ENCODE data around the gene HERC6.
"Not testable (repeated sequence)": the region's sequence is repeated elsewhere in the genome, so short reads cannot be mapped to it uniquely, and the experiment has no call there.

The HERC6 gene

GRCh38 chr4:88353324-88353723, 25.3 kb upstream of the HERC6 start:
- DNase-seq (ENCODE audit: insufficient read length, low spot score) (no peak), FAIRE-seq (no peak)
- no peak for TF ChIP-seq TAF1 (IDR thresholded peaks at IDR 0.05; ENCODE audit: low read depth, low read length)
- no peak for TF ChIP-seq POLR2A (IDR thresholded peaks at IDR 0.05; ENCODE audit: low read depth, low read length)
- TF ChIP-seq PAX5 (IDR thresholded peaks at IDR 0.05; ENCODE audit: insufficient read depth, low read length, severe bottlenecking): no peak
- no peak for TF ChIP-seq POLR2AphosphoS5 (IDR thresholded peaks at IDR 0.05; ENCODE audit: low read depth, low read length)
- no peak for TF ChIP-seq SPI1 (IDR thresholded peaks at IDR 0.05; ENCODE audit: low read depth, low read length)
- no peak for TF ChIP-seq POU2F2 (IDR thresholded peaks at IDR 0.05; ENCODE audit: low read depth, low read length)

DNA sequence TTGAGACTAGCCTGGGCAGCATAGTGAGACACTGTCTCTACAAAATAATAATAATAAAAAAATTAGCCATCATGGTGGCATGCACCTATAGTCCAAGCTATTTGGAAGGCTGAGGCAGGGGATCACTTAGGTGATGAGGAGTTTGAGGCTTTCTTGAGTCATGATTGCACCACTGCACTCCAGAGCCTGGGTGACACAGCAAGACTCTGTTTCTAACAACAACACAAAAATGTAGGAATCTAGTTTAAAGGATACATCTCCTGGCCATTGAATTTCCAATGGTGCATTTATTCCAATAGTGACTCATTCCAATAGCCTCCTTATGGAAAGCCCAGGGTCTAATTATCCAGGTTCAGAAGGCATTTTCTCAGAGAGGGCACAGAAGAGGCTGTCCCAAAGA, 21.9 kb upstream of the HERC6 start:
- no peak for DNase-seq (ENCODE audit: insufficient read length, low spot score)

GRCh38 chr4:88357262-88357661, 21.4 kb upstream of the HERC6 start:
- DNase-seq (ENCODE audit: insufficient read length, low spot score): no peak
- TF ChIP-seq POLR2A (IDR thresholded peaks at IDR 0.05; ENCODE audit: low read depth, low read length) (no peak), TAF1 (IDR thresholded peaks at IDR 0.05; ENCODE audit: low read depth, low read length) (no peak), SPI1 (IDR thresholded peaks at IDR 0.05; ENCODE audit: low read depth, low read length) (no peak), PAX5 (IDR thresholded peaks at IDR 0.05; ENCODE audit: insufficient read depth, low read length, severe bottlenecking) (no peak), POU2F2 (IDR thresholded peaks at IDR 0.05; ENCODE audit: low read depth, low read length) (no peak), POLR2AphosphoS5 (IDR thresholded peaks at IDR 0.05; ENCODE audit: low read depth, low read length) (no peak)
- no peak for FAIRE-seq

More for the DNA sequence above, 21.9 kb upstream of the HERC6 start:
- TF ChIP-seq POU2F2 (IDR thresholded peaks at IDR 0.05; ENCODE audit: low read depth, low read length) (no peak), TAF1 (IDR thresholded peaks at IDR 0.05; ENCODE audit: low read depth, low read length) (no peak), SPI1 (IDR thresholded peaks at IDR 0.05; ENCODE audit: low read depth, low read length) (no peak), POLR2A (IDR thresholded peaks at IDR 0.05; ENCODE audit: low read depth, low read length) (no peak), POLR2AphosphoS5 (IDR thresholded peaks at IDR 0.05; ENCODE audit: low read depth, low read length) (no peak), PAX5 (IDR thresholded peaks at IDR 0.05; ENCODE audit: insufficient read depth, low read length, severe bottlenecking) (no peak)
- FAIRE-seq: no peak

GRCh38 chr4:88359558-88359957, 19.1 kb upstream of the HERC6 start:
- DNase-seq (ENCODE audit: insufficient read length, low spot score): no peak
- TF ChIP-seq TAF1 (IDR thresholded peaks at IDR 0.05; ENCODE audit: low read depth, low read length) (no peak), POU2F2 (IDR thresholded peaks at IDR 0.05; ENCODE audit: low read depth, low read length) (no peak), POLR2A (IDR thresholded peaks at IDR 0.05; ENCODE audit: low read depth, low read length) (no peak), POLR2AphosphoS5 (IDR thresholded peaks at IDR 0.05; ENCODE audit: low read depth, low read length) (no peak), PAX5 (IDR thresholded peaks at IDR 0.05; ENCODE audit: insufficient read depth, low read length, severe bottlenecking) (no peak), SPI1 (IDR thresholded peaks at IDR 0.05; ENCODE audit: low read depth, low read length) (no peak)
- no peak for FAIRE-seq

GRCh38 chr4:88360256-88360655, 18.4 kb upstream of the HERC6 start:
- DNase-seq (ENCODE audit: insufficient read length, low spot score): no peak
- FAIRE-seq: no peak
- TF ChIP-seq SPI1 (IDR thresholded peaks at IDR 0.05; ENCODE audit: low read depth, low read length) (no peak), POLR2A (IDR thresholded peaks at IDR 0.05; ENCODE audit: low read depth, low read length) (no peak), POU2F2 (IDR thresholded peaks at IDR 0.05; ENCODE audit: low read depth, low read length) (no peak), POLR2AphosphoS5 (IDR thresholded peaks at IDR 0.05; ENCODE audit: low read depth, low read length) (no peak), PAX5 (IDR thresholded peaks at IDR 0.05; ENCODE audit: insufficient read depth, low read length, severe bottlenecking) (no peak), TAF1 (IDR thresholded peaks at IDR 0.05; ENCODE audit: low read depth, low read length) (no peak)

DNA sequence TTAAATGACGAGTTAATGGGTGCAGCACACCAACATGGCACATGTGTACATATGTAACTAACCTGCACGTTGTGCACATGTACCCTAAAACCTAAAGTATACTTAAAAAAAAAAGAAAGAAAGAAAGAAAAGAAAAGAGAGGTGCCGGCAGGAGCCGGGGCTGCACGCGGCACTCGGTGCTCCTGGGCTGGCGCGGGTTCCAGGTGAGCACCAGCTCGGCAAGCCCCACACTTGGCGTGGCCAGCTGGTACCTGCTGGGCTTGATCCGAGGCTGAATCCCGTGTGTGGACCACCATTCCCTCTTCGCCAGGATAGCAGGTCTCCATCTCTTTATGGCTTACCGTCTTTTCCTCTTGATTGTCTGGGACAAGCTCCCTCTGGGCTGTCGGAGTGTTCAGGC, 17.9 kb upstream of the HERC6 start:
- DNase-seq (ENCODE audit: insufficient read length, low spot score): no peak
- no peak for TF ChIP-seq POLR2A (IDR thresholded peaks at IDR 0.05; ENCODE audit: low read depth, low read length)
- TF ChIP-seq POLR2AphosphoS5 (IDR thresholded peaks at IDR 0.05; ENCODE audit: low read depth, low read length): no peak
- no peak for TF ChIP-seq POU2F2 (IDR thresholded peaks at IDR 0.05; ENCODE audit: low read depth, low read length)
- TF ChIP-seq TAF1 (IDR thresholded peaks at IDR 0.05; ENCODE audit: low read depth, low read length): no peak
- no peak for TF ChIP-seq SPI1 (IDR thresholded peaks at IDR 0.05; ENCODE audit: low read depth, low read length)
- TF ChIP-seq PAX5 (IDR thresholded peaks at IDR 0.05; ENCODE audit: insufficient read depth, low read length, severe bottlenecking): no peak
- FAIRE-seq: no peak

- not testable (repeated sequence) for DNase-seq (ENCODE audit: insufficient read length, low spot score); FAIRE-seq
Measured at GRCh38 chr4:88361217-88361773, 17.4 kb upstream of the HERC6 start.

DNA sequence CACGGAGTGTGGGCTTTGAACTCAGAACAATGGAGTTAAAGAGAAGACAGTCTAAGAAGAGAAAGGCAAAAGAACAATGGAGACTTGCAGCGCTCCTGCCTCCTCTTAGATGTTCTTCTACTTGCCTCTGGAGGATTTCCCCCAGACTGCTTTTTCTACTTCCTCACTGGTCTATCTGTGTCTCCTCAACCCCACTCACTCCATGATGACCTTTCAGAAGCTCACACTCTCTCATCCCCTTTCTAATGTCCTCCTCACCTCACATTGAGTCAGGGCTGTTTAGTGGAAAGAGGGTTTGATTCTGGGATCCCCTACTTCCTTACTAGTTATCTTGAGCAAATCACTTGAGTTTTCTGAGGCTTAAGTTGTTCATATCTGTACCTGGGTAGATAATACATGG, 12.2 kb upstream of the HERC6 start:
- DNase-seq (ENCODE audit: insufficient read length, low spot score) (no peak), FAIRE-seq (no peak)

DNA sequence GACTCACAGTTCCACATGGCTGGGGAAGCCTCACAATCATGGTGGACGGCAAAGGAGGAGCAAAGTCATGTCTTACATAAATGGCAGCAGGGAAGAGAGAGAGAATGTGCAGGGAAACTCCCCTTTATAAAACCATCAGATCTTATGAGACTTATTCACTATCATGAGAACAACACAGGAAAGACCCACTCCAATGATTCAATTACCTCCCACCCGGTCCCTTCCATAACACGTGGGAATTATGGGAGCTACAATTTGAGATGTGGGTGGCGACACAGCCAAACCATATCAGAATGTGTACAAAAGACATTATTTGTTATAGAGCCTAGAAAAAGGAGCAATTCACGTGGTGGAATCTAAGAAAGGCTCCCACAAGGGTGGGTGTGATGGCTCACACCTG, 10.8 kb upstream of the HERC6 start:
- TF ChIP-seq PAX5 (IDR thresholded peaks at IDR 0.05; ENCODE audit: insufficient read depth, low read length, severe bottlenecking): no peak
- no peak for TF ChIP-seq POU2F2 (IDR thresholded peaks at IDR 0.05; ENCODE audit: low read depth, low read length)
- TF ChIP-seq POLR2A (IDR thresholded peaks at IDR 0.05; ENCODE audit: low read depth, low read length): no peak
- TF ChIP-seq SPI1 (IDR thresholded peaks at IDR 0.05; ENCODE audit: low read depth, low read length): no peak
- no peak for TF ChIP-seq POLR2AphosphoS5 (IDR thresholded peaks at IDR 0.05; ENCODE audit: low read depth, low read length)
- no peak for TF ChIP-seq TAF1 (IDR thresholded peaks at IDR 0.05; ENCODE audit: low read depth, low read length)
- no peak for DNase-seq (ENCODE audit: insufficient read length, low spot score)
- no peak for FAIRE-seq

More for the DNA sequence above, 12.2 kb upstream of the HERC6 start:
- TF ChIP-seq SPI1 (IDR thresholded peaks at IDR 0.05; ENCODE audit: low read depth, low read length) (no peak), PAX5 (IDR thresholded peaks at IDR 0.05; ENCODE audit: insufficient read depth, low read length, severe bottlenecking) (no peak), TAF1 (IDR thresholded peaks at IDR 0.05; ENCODE audit: low read depth, low read length) (no peak), POU2F2 (IDR thresholded peaks at IDR 0.05; ENCODE audit: low read depth, low read length) (no peak), POLR2A (IDR thresholded peaks at IDR 0.05; ENCODE audit: low read depth, low read length) (no peak), POLR2AphosphoS5 (IDR thresholded peaks at IDR 0.05; ENCODE audit: low read depth, low read length) (no peak)

GRCh38 chr4:88369180-88369812, 9.4 kb upstream of the HERC6 start:
- not testable (repeated sequence) for FAIRE-seq; DNase-seq (ENCODE audit: insufficient read length, low spot score)
